Kasumi-1 (cell line): ENCODE results near the gene FCHO1.

Source experiments
- DNase-seq, 2 experiments: peaks; one replicate each; lab custom pipeline; 2025; lab: John Stamatoyannopoulos, UW

FCHO1 gene

GRCh38 chr19:17751103-17751911, at the start of gene FCHO1:
FCHO1 (plus strand) TSS chr19:17751477; CDS start chr19:17755165, 3,688 bp downstream.
- DNase-seq, result peak; percentile 76 to 84

DNA sequence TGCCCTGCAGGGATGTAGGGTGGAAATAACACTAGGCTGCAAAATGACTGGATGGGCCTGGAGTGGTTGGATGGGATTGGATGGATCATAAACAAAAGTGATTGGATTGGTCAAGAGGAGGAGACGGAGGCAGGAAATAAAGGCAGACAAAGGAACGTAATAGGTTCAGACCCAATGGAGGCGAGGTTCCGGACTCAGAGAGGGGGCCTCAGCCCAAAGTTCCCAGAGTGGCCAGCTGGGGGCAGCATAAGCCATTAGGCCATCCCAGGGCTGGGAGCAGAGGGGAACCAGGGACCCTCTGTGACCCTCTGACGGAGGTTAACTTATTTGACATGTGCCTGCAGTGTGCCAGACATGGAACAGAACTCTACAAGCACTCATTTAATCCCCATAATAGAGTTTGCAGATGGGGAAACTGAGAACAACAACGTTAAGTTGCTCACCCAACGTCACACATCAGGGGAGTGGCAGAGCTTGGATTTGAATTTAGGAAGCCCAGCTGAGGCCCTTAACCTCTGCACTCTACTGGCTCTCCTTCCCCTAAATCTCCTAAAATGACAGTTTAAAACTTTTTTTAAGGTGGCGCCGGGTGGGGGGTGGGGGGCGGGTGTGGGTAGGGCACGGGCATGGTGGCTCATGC, 47.3 kb upstream of the FCHO1 start:
- DNase-seq, result peak; percentile 60 to 71

DNA sequence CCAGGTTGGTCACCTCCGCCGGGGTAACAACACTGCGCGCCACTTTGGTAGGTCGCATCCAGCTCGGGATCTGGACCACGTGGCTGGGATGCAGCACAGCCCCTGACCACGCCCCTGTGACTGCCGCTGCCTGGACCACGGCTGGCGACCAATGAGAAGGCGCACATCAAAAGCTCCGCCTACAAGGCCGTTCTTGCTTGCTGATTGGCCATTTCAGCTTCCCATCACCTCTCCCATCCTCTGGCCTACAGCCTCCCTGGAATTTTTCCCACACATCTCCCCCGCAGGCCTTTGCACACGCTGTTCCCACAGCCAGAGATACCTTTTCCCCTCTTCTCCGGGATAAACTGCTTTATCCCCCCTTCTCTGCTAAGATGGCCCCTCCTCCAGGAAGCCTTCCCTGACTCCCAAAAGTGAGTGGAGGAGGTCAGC, 44.5 kb upstream of the FCHO1 start:
- DNase-seq, result no peak

DNA sequence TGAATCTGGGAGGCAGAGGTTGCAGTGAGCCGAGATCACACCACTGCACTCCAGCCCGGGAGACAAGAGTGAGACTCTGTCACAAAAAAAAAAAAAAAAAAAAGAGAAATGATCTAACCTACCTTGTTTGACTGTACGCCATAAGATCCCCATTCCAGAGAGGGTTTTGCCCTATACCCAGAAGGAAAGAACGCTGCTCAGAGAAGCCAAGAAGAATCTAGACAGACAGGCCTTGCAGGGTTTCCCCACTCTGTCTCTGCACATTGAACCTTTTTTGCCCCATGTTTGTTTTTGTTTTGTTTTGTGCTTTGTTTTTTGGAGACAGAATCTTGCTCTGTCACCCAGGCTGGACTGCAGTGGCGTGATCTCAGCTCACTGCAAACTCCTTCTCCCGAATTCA, 39.4 kb upstream of the FCHO1 start:
- no peak for DNase-seq

DNA sequence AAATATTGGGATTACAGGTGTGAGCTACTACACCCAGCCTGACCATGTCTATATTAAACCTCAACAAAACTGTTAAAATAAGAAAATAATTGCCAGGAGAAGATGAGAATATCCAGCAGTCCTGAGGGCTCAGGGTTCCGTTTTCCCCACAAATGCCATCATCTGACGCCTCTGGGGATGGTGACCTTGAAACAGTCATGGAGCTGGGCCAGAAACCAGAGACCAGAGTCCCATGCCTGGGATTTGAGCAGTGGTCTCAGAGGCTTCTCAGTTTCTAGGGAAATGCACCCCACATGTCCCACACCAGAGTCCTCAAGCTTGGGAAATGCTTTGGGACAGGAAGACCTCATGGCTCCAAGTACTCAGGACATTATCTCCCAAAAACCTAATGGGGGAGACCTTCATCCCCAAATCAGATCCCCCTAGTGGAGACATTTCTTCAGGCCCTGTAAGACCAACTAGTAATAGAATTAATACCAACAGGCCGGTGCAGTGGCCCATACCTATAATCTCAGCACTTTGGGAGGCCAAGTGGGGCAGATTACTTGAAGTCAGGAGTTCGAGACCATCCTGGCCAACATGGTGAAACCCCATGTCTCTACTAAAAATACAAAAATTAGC, 34.9 kb upstream of the FCHO1 start:
- peak; percentile 14 to 22 for DNase-seq

DNA sequence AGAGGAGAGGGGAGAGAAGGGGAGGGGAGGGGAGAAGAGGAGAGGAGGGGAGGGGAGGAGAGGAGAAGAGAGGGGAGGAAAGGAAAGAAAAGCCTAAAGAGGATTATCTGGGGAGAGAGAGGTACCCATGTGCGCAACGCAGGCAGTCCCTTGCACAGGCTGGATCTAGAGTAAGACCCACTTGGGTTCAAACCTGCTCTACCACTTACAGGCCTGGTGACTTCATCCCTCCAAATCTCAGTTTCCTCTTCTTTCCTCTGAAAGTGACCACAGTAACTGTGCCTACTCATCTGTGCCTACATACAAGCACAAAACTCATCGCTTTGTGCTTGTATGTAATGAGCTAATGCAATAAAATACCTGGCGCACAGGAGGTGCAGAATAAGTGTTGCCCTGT, 32.7 kb upstream of the FCHO1 start:
- no peak for DNase-seq

- peak; percentile 48 to 55 for DNase-seq
These were observed 32.1 kb upstream of the FCHO1 start, which contains the start of gene MAP1S for GRCh38 chr19:17718947-17719711. MAP1S (plus strand) TSS chr19:17719480; CDS start chr19:17719503, 23 bp downstream.

DNA sequence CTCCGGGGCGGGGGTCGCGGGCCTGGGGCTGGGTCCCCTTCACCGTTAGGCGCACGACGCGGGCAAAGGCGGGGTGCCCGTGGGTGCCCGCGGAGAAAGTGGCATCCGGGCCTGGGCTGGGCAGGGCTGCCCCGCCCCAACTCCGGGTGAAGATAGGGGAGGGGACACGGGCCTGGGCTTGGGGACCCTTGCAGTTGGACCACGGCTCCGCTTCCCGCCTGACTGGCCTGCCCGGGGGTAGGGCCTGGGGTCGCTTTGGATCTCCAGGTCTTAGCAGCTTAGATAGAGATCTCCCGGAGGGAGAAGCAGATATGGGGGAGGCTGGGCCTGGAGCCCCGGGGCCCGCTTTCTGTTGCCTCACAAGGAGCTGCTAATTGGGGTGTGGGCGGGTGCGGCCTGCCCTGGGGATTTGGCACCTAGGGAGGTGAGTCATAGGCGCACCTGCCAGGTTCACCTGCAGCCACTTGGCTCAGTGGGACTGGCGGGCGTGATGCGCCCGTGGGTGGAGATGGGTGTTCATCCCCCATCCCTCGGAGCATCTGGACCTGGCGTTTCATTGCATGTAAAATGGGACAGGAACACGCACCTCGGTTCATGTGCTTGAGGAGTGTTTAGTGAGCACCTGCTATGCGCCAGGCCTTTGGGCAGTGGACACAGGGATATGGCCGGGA, 31.4 kb upstream of the FCHO1 start:
- no peak for DNase-seq

DNA sequence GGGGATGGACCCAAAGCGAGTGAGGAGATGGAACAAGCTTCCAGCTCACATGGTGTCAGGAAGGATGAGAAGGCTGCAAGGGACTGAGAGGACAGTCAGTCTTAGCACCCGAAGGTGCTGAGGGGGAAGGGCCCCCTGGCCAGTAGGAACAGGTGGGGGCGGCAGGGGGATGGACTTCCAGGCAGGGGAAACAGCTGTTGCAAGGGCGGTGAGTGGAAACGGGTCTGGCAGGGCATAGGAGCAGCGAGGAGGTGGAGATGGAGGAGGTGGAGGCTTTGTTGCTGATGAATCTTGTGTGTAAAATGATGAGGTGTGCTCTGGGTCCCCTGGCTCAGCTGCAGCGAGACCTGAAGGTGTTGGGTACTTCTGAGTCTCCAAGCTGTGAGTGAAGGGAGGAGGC, 30.8 kb upstream of the FCHO1 start:
- DNase-seq, result peak in 1 of 2 experiments; percentile 14

DNA sequence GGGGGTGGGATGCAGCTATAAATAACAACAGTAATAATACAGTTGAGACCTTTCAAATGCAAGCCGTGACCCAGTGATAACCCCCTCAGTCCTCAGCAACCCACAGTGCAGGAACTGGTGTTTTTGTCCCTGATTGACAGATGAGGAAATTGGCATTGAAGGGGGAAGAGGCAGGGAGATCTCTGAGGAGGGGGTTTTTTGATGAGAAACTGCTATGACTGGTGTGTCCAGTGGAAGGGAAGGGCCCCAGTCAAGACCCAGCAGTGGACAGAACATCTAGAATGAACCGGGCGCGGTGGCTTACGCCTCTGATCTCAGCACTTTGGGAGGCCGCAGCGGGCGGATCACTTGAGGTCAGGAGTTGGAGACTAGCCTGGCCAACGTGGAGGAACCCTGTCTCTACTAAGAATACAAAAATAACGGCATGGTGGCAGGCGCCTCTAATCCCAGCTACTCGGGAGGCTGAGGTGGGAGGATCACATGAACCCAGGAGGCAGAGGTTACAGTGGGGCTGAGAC, 30.1 kb upstream of the FCHO1 start:
- no peak for DNase-seq

DNA sequence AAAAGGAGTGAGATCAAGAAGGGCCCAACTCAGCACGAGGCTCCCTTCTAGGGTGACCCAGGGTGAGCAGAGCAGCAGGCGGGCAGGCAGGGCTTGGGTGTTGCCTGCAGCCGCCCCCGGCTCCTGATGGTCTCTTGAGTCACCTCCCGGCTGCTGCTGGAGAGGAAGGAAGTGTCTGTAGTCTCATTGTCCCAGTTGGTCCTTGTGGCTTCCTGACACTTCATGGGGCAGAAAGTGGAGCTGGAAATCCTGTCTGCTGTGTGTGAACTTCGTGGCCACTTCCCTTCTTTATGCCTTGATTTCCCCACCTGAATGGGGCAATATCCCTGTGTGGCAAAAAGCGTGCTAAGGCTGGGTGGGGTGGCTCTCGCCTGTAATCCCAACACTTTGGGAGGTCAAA, 29.5 kb upstream of the FCHO1 start:
- DNase-seq, result peak; percentile 95 to 97

DNA sequence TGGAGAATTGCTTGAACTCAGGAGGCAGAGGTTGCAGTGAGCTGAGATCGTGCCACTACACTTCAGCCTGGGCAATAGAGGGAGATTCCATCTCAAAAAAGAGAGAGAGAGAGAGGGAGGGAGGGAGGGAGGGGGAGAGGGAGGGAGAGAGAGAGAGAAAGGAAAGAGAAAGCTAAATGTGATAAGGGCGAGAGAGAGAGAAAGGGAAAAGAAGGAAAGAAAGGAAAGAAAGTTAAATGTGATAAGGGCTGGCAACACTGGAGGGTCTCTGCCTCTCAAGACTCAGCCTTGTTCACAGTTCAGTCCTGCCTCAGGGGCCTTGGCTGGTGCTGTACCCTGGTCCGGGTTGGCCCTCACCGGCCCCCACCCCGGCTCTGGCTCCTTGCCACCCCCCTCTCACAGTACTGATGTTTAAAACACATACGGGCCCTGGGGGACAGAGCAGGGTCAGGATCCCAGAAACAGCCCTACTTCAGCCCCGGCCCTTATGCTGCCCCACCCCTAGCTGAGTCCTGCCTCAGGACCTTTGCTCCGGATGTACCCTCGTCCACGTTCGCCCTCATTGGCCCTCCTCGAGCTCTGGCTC, 28.5 kb upstream of the FCHO1 start:
- no peak for DNase-seq

GRCh38 chr19:17724655-17725054, 26.6 kb upstream of the FCHO1 start:
- no peak for DNase-seq

DNA sequence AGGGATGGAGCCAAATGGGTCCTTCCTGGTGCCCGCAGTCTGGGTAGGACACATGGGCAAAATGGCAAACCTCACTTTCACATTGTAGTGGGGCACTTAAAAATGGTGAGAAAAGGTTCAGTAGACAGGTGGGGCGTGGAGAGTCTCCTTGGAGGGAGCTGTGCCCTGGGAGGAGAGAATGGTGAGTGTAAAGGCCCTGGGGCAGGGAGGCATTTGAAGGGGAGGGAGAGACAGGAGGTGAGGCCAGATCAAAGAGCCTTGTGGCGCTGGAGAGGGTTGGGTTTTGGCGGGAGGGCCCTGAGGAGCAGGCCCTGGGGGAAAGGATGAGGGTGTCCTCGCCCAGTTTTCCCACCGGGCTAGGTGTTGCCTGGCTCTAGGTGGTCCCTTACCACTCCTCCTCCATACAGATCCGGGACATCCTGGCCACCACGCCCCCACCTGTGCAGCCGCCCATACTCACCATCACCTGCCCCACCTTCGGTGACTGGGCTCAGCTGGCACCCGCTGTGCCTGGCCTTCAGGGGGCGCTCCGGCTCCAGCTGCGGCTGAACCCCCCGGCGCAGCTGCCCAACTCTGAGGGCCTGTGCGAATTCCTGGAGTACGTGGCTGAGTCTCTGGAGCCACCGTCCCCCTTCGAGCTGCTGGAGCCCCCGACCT, 25.7 kb upstream of the FCHO1 start:
- DNase-seq, result no peak

DNA sequence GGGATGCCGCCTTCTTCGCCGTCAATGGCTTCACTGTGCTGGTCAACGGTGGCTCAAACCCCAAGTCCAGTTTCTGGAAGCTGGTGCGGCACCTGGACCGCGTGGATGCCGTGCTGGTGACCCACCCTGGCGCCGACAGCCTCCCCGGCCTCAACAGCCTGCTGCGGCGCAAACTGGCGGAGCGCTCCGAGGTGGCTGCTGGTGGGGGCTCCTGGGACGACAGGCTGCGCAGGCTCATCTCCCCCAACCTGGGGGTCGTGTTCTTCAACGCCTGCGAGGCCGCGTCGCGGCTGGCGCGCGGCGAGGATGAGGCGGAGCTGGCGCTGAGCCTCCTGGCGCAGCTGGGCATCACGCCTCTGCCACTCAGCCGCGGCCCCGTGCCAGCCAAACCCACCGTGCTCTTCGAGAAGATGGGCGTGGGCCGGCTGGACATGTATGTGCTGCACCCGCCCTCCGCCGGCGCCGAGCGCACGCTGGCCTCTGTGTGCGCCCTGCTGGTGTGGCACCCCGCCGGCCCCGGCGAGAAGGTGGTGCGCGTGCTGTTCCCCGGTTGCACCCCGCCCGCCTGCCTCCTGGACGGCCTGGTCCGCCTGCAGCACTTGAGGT, 25.0 kb upstream of the FCHO1 start:
- no peak for DNase-seq

DNA sequence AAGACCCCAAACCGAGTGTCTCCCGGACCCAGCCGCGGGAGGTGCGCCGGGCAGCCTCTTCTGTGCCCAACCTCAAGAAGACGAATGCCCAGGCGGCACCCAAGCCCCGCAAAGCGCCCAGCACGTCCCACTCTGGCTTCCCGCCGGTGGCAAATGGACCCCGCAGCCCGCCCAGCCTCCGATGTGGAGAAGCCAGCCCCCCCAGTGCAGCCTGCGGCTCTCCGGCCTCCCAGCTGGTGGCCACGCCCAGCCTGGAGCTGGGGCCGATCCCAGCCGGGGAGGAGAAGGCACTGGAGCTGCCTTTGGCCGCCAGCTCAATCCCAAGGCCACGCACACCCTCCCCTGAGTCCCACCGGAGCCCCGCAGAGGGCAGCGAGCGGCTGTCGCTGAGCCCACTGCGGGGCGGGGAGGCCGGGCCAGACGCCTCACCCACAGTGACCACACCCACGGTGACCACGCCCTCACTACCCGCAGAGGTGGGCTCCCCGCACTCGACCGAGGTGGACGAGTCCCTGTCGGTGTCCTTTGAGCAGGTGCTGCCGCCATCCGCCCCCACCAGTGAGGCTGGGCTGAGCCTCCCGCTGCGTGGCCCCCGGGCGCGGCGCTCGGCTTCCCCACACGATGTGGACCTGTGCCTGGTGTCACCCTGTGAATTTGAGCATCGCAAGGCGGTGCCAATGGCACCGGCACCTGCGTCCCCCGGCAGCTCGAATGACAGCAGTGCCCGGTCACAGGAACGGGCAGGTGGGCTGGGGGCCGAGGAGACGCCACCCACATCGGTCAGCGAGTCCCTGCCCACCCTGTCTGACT, 24.1 kb upstream of the FCHO1 start:
- no peak for DNase-seq

- no peak for DNase-seq
These were observed 23.4 kb upstream of the FCHO1 start for GRCh38 chr19:17727843-17728242.

- DNase-seq, result no peak
These were observed 18.1 kb upstream of the FCHO1 start for GRCh38 chr19:17733127-17733526.

GRCh38 chr19:17734146-17734545, 17.1 kb upstream of the FCHO1 start:
- no peak for DNase-seq
